ES-I3 (cell line): ENCODE results near the gene PDHX.

Experiments used
- H3K36me3 ChIP-seq: 2 replicates; pipeline ENCODE4 v1.6.1; 2013; ENCODE audit warnings: mild to moderate bottlenecking, low read length, control low read depth, moderate library complexity; ENCODE audit not compliant: insufficient read depth
- H3K4me1 ChIP-seq: 2 replicates; pipeline ENCODE4 v1.6.1; 2013; ENCODE audit warnings: mild to moderate bottlenecking, control low read depth, low read length; ENCODE audit not compliant: insufficient read depth
- H3K9ac ChIP-seq: 2 replicates; pipeline ENCODE4 v1.6.1; 2013; ENCODE audit warnings: low read depth, mild to moderate bottlenecking, low read length, moderate library complexity
- H3K9me3 ChIP-seq: 2 replicates; pipeline ENCODE4 v1.6.1; 2013; ENCODE audit warnings: mild to moderate bottlenecking, low read length, moderate library complexity; ENCODE audit not compliant: control insufficient read depth, insufficient read depth

Gene PDHX

DNA sequence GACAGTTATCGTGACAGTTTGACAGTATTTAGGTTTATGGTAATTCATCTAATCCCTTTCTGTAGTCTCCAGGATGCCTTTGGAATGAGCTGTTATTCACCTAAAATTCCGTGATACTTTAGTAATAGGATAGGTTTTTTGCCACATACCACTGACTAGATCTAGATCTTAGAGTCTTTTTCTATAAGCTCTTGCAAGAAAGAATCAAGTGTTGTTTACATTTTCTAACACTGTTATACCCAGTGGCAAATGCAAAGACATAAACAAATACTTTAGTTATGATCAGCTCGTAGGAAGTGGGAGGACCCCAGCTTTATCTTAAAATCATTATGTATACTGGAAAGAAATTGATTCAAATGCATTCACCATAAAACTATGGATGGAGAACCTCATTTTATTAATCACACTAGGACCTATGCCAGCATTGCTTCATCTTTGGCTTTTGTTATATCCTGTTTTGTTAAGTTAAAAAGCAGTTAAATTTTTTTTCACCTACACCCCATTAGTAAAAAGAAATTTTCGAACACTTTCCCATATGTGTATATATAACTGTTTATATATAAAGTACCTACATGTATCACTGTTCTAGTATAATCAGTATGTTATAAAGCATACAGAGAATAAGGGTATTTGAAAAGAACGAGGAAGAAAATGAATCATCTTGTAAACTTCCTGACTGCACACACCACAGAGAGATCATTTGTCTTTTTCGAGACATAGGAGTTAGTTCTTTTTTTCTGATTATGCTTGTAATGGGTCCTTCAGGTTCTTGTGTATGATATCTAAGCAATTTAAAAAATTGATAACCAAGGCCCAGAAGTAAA, 60.9 kb downstream of the PDHX start:
- Histone ChIP-seq H3K9ac (no peak overlapping the region), H3K4me1 (peaks cover 13% of the 10 kb centered on the region), H3K9me3 (no peaks in the 10 kb centered on the region), H3K36me3 (no peaks in the 10 kb centered on the region; the same call in 1 of the 2 replicates)

DNA sequence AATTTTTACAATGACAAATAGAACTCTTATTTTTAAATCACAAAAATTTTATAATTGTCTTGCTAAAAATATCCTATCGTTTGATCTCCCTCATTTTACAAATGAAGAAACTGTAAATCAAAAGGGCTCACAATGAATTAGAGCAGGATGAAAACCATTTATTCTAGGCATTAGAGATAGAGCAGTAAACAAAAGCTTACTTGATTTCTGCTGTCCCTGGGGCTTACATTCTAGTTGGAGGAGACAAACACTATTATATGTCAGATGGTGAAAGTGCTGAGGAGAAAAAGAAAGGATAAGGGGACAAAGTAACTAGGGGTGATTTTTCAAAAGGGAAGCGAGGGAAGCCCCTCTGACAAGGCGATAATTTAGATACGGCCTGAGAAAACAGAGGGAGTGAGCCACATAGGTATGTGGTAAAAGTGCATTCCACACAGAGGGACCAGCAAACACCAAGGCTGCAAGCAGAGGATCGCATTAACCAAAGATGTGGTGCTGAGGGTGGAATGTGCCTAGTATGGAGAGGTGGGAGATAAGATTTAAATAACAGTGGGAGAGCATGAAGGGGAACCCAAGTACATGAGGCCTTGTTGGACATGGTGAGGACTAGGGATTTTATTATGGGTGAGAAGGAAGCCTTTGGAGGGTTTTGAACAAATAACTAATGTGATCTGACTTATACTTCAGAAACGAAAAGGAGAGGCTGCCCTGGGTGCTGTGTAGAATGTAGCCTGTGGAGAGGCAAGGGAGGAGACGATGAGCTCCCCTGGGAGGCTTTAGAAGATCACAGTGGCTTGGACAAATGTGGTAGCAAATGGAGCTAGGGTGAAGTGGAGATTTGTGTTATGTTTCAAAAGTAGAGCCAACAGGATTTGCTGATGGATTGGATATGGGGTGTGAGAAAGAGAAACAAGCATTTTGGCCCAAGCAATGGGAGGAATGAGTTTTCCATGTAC, 62.1 kb downstream of the PDHX start:
- Histone ChIP-seq H3K4me1 (peaks cover 13% of the 10 kb centered on the region), H3K36me3 (no peaks in the 10 kb centered on the region), H3K9ac (no peak overlapping the region), H3K9me3 (no peaks in the 10 kb centered on the region)

DNA sequence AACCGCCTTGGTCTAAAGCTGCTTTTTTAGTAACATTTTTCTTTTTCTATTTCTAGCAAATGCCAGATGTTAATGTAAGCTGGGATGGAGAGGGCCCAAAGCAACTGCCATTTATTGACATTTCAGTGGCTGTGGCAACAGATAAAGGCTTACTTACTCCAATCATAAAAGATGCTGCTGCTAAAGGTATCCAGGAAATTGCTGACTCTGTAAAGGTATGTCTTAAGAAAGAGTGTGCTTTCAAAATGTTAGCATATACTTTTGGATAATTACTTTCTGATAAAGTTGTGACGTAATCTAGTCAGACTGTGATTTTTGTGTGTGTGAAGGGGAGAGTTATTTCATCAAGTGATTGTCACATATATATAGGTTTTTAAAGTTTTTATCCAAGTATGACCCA, 68.1 kb downstream of the PDHX start:
- Histone ChIP-seq H3K4me1 (no peaks in the 10 kb centered on the region), H3K36me3 (no peaks in the 10 kb centered on the region), H3K9me3 (no peaks in the 10 kb centered on the region), H3K9ac (no peak overlapping the region)

DNA sequence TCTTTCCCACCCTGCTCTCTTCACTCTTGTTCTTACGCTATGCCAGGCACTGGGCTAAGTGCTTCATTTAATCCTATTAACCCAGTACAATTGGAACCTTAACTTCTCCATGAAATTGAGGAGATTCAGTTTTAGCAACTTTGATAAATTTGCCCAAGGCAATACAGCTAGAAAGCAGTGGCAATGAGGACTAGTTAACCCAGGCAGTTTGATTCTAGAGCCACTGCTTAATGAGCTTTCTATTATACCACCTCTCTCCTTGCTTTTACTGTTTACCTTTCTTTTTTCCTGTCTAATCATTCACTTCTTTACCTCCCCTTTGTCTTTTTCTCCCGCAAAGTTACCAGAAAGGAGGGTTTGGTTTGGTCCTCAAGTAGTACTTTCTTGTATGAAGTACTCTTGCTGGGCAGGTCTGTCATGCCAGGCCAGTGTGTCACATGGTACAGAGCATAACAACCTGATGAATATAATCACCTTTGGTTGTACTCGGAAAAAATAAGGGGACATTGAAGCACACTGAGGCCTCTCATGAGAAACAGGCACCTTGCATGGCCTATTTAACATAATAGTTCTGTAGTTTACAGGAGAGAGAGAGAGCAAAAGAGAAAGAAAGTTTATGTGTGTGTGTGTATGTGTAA, 70.6 kb downstream of the PDHX start:
- H3K9ac ChIP-seq: no peak overlapping the region
- H3K9me3 ChIP-seq: no peaks in the 10 kb centered on the region
- H3K4me1 ChIP-seq: no peaks in the 10 kb centered on the region
- no peaks in the 10 kb centered on the region for H3K36me3 ChIP-seq

DNA sequence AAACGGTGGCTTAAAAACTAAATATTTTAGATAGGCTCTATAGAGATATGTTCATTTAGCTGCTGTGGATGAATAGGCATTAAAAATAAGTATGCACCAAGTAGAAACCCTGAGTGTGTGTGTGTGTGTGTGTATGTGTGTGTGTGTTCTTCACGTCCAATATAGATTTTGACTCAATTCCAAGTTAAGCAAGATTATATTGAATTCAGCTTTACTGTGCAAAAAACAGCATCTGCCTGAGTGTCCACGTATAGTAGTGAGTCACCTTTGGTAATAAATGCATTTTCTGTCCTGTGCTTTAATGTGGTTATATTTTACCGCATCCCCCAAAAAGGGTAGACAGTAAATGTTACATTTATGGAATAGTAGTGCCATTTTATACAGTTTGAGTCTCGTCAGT, 71.2 kb downstream of the PDHX start:
- no peak overlapping the region for H3K9ac ChIP-seq
- no peaks in the 10 kb centered on the region for H3K9me3 ChIP-seq
- no peaks in the 10 kb centered on the region for H3K36me3 ChIP-seq
- H3K4me1 ChIP-seq: no peaks in the 10 kb centered on the region

DNA sequence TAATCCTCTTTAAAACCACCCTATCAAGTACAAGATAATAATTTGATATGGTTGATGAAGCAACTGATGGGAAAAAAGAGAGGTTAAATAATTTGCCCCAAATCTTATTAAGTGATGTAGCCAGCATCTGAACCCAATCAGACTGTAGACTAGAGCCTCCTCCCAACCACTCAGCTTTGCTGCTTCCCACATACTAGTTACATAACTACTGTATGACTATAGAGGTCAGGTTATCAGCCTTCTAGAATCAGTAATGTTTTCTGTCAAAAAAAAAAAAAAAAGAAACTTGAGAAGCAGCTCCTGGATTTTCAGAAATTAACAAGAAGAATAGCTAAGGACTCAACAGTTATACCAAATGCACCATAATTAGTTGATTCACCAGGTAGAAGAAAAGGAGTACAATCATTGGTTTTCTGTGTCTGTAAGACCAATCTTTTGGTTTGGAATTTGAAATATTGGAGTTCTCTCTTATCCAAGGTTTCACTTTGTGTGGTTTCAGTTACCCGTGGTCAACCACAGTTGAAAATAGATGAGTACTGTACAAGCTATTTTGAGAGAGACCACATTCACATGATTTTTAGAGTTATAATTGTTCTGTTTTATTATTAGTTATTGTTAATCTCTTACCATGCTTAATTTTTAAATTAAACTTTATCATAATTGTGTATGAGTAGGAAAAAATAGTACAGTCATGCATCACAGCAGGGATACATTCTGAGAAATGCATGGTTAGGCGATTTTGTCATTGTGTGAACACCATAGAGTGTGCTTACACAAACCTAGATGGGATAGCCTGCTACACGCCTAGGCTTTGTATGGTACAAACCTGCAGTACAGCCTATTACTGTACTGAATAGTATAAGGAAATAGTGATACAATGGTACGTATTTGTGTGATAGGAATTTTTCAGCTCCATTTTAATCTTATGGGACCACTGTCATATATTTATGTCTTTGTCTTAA, 72.2 kb downstream of the PDHX start:
- no peaks in the 10 kb centered on the region for H3K9me3 ChIP-seq
- no peak overlapping the region for H3K9ac ChIP-seq
- no peaks in the 10 kb centered on the region for H3K4me1 ChIP-seq
- no peaks in the 10 kb centered on the region for H3K36me3 ChIP-seq

DNA sequence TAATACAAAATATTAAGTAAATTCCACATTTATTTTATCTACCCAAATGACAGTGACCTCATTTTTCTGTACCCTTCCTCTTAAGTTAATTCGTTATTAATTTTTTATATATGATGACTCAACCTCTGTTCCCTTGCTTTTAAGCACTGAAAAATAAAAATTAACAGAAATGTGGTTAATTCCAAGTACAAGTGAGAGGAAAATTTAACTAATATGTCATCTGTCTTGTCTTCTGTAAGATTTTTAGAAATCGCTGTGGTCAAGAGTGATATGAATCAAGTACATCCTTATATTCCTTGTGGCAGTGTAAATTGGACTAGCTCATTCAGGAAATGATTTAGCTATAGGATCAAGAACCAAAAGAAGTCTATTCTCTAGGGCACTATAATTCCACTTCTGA, 74.5 kb downstream of the PDHX start:
- Histone ChIP-seq H3K9me3 (no peaks in the 10 kb centered on the region), H3K9ac (no peak overlapping the region), H3K36me3 (no peaks in the 10 kb centered on the region), H3K4me1 (no peaks in the 10 kb centered on the region)

DNA sequence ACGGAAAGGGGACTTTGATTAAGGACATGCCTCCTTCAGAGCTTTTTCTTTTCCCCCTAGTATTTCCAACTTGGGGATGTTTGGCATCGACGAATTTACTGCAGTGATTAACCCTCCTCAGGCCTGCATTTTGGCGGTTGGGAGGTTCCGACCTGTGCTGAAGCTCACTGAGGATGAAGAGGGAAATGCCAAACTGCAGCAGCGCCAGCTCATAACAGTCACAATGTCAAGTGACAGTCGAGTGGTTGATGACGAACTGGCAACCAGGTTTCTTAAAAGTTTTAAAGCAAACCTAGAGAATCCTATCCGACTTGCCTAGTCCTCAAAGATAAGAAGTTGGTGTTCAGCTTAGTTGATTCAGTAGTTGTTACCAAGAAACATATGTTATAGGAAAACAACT, 78.4 kb downstream of the PDHX start:
- Histone ChIP-seq H3K9me3 (no peaks in the 10 kb centered on the region), H3K4me1 (no peaks in the 10 kb centered on the region), H3K9ac (no peak overlapping the region), H3K36me3 (no peaks in the 10 kb centered on the region)

DNA sequence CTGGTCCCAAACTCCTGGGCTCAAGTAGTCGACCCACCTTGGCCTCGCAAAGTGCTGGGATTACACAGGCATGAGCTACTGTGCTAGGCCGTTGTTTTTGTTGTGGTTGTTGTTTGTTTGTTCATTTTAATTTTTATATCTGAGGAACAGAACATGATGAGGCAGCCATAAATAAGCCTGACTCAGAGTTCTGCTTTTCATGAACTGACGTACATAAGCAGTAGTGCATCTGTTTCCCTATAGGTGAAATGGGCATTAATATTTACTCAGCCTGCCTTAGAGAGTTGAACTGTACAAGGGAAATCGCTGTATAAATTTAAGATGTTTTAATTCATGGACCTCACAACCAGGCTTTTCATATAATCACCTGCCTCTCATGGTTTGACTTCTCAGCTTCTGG, 80.5 kb downstream of the PDHX start:
- H3K4me1 ChIP-seq: no peaks in the 10 kb centered on the region
- H3K9ac ChIP-seq: no peak overlapping the region
- no peaks in the 10 kb centered on the region for H3K36me3 ChIP-seq
- no peaks in the 10 kb centered on the region for H3K9me3 ChIP-seq

DNA sequence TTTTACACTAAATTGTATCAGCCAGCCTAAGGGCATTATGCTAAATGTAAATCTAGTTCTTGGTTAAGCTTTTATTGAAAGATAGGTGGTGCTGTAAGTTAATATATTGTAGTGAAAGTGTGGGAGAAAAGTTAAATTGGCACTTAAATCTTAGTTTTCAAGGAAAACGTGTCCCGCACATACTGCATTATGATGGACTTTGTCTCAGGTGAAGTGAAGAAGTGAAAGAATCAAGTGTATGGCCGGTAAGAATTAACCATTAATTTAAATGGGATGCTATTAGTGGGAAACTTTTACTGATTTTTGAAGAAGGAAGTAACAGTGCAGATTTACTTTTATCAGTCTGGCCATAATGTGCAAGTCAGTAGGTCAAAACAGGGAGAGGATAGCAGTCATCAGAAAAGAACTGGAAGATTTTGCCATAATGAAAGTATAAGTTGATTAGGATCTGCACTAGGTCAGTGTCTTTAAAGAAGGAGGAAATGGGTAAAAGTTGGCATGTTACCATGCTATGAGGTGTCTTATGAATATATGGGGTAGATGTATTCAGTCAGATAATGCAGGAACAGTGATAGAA, 81.6 kb downstream of the PDHX start:
- no peaks in the 10 kb centered on the region for H3K9me3 ChIP-seq
- no peaks in the 10 kb centered on the region for H3K36me3 ChIP-seq
- no peaks in the 10 kb centered on the region for H3K4me1 ChIP-seq
- H3K9ac ChIP-seq: no peak overlapping the region

DNA sequence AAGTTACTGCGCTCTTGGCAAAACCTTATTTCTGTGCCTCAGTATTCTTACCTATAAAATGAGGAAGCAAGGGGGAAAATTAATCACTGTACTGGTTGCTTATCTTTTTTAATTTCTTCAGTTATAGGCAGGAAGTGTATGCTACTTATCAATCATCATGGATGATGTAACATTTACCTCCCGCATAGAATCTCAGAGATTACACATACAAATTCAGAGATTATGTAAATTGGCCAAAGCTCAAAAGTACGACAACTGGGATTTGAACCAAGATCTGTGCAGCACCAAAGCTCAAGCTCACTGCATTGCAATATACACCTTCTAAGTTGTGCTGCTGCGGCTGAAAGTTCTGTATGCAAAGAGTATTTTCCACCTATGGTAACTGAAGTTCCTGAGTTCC, 83.0 kb downstream of the PDHX start:
- no peaks in the 10 kb centered on the region for H3K4me1 ChIP-seq
- no peak overlapping the region for H3K9ac ChIP-seq
- no peaks in the 10 kb centered on the region for H3K36me3 ChIP-seq
- no peaks in the 10 kb centered on the region for H3K9me3 ChIP-seq

DNA sequence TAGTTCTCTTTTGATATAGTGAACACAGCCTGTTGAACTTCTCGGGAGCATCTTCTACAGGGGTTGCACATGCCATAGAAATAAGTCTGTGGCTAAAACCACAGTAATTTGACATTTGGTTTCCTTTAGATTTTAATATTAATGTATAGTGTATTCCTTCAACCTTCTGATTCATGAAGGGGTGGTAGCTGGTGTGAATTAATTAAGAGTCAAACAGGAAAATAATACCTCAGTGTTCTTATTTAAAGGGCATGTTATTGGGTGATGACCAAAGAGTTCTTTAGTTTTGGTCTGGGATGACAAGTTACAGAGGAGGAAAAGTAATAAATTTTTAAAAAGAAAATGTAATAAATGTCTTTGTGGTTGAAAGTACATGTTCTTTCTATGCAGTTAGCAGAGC, 86.8 kb downstream of the PDHX start:
- no peaks in the 10 kb centered on the region for H3K9me3 ChIP-seq
- no peaks in the 10 kb centered on the region for H3K36me3 ChIP-seq
- H3K9ac ChIP-seq: no peak overlapping the region
- H3K4me1 ChIP-seq: peaks cover 3% of the 10 kb centered on the region; the same call in 1 of the 2 replicates

DNA sequence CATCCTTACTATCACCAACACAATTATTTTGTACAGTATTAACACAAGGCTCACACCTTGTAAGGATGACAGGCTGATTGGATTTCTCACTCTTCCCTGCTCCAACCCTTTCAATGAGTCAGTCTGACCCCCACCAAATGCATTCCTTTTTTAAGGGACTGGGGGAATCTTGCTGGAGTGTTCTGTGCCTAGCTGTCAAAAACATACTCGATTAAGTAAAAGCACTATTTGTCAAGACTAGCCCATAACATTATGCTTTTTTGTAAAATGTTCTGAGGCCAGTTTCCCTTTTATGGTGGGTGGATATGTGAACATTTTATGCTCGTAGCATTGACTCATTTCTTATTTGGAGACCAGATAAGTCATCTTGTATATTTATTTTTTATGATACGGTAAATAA, 87.2 kb downstream of the PDHX start:
- no peaks in the 10 kb centered on the region for H3K9me3 ChIP-seq
- H3K4me1 ChIP-seq: peaks cover 3% of the 10 kb centered on the region; the same call in 1 of the 2 replicates
- no peak overlapping the region for H3K9ac ChIP-seq
- H3K36me3 ChIP-seq: no peaks in the 10 kb centered on the region
